A549 (cell line): ENCODE measurements around the gene CNKSR1. TPM values are rescaled to one million over a fixed set of nuclear protein-coding genes. Genes with fewer than 3 reads are reported as not detected.

ENCODE experiments used
- ATAC-seq, 2 experiments: fragments of 200-7000 bp in 1 of 2; fragments of >200 bp in 1 of 2; cut with Nextera tagmentation in 1 of 2; cut with Tn5 transposase in 1 of 2; 3 replicates each; pipeline versions ENCODE4 v1.8.0 to v1.9.1; 2018 to 2020; ENCODE audit warnings: mild to moderate bottlenecking in 1 of 2, moderate library complexity in 1 of 2
- CTCF ChIA-PET: fragments of 300-600 bp; sonication (Branson Sonifier 250); formaldehyde crosslinking; extraction: SDS; loops from one replicate; lab custom pipeline; 2021; ENCODE audit warnings: antibody characterized with exemption, inconsistent platforms; lab: Yijun Ruan, JAX
- POLR2A ChIA-PET: fragments of 350-600 bp; formaldehyde crosslinking; extraction: SDS; loops from one replicate; lab custom pipeline; 2021; ENCODE audit warnings: antibody characterized with exemption, inconsistent platforms; lab: Yijun Ruan, JAX
- DNase-seq, 2 experiments: peaks; one replicate each; pipeline versions ENCODE4 v3.0.0 to v3.0.0-alpha.2; 2011 to 2016; ENCODE audit warnings: low read depth in 1 of 2, low spot score in 1 of 2
- FAIRE-seq: peaks from 2 replicates; lab custom pipeline; 2011; peaks lifted over from hg19 to GRCh38; lab: Jason Lieb, UNC
- H3K27ac ChIP-seq, 2 experiments: fragments of >200 bp; sonication (Bioruptor Twin); formaldehyde crosslinking; 3 replicates each; pipeline ENCODE4 v1.5.1; 2016 to 2017
- H3K4me1 ChIP-seq: fragments of >200 bp; sonication (Bioruptor Twin); formaldehyde crosslinking; 3 replicates; pipeline ENCODE4 v1.6.1; 2016
- H3K4me2 ChIP-seq: fragments of >200 bp; sonication (Bioruptor Twin); formaldehyde crosslinking; 3 replicates; pipeline ENCODE4 v1.6.1; 2016
- H3K4me3 ChIP-seq: fragments of >200 bp; sonication (Bioruptor Twin); formaldehyde crosslinking; 3 replicates; pipeline ENCODE4 v1.5.1; 2016
- H3K9me3 ChIP-seq: fragments of >200 bp; sonication (Bioruptor Twin); formaldehyde crosslinking; 3 replicates; pipeline ENCODE4 v1.6.1; 2016
- BCL3 ChIP-seq: fragments of >200 bp; sonication (Bioruptor Twin); formaldehyde crosslinking; IDR thresholded peaks from 3 replicates; pipeline ENCODE4 v1.6.1; 2016
- BHLHE40 ChIP-seq: IDR thresholded peaks from 2 replicates; pipeline ENCODE4 v1.6.1; 2012; ENCODE audit warnings: low read depth, low read length, inconsistent platforms
- CBX2 ChIP-seq: fragments of 200-600 bp; sonication (generic); IDR thresholded peaks from 2 replicates; pipeline ENCODE4 v1.6.1; 2016; ENCODE audit warnings: low read depth, mild to moderate bottlenecking, borderline replicate concordance
- CHD2 ChIP-seq: fragments of 150-350 bp; IDR thresholded peaks from 2 replicates; pipeline ENCODE4 v1.6.1; 2014; ENCODE audit warnings: low read length; ENCODE audit not compliant: partially characterized antibody
- EHMT2 ChIP-seq: fragments of 200-600 bp; sonication (generic); IDR thresholded peaks from 2 replicates; pipeline ENCODE4 v1.6.1; 2016; ENCODE audit warnings: antibody characterized with exemption, low read depth, mild to moderate bottlenecking, moderate library complexity
- EP300 ChIP-seq, 2 experiments: fragments of >200 bp; sonication (Bioruptor Twin); formaldehyde crosslinking; IDR thresholded peaks; 2 replicates in 1 of 2; 3 replicates in 1 of 2; pipeline ENCODE4 v1.6.1; 2016 to 2017
- ESRRA ChIP-seq: fragments of 150-350 bp; IDR thresholded peaks from 2 replicates; pipeline ENCODE4 v1.6.1; 2014; ENCODE audit warnings: mild to moderate bottlenecking, low read length, borderline replicate concordance
- FOSB ChIP-seq: fragments of 250-450 bp; sonication (Bioruptor Pico); IDR thresholded peaks from 2 replicates; pipeline ENCODE4 v1.5.0; 2020; ENCODE audit warnings: mild to moderate bottlenecking, moderate library complexity
- FOXS1 ChIP-seq: fragments of 250-450 bp; sonication (Bioruptor Pico); IDR thresholded peaks from 2 replicates; pipeline ENCODE4 v1.5.0; 2020; ENCODE audit warnings: mild to moderate bottlenecking, moderate library complexity
- GATA3 ChIP-seq: IDR thresholded peaks from 2 replicates; pipeline ENCODE4 v1.6.1; 2012; ENCODE audit warnings: borderline replicate concordance
- HEYL ChIP-seq: fragments of 250-450 bp; sonication (Bioruptor Pico); IDR thresholded peaks from 2 replicates; pipeline ENCODE4 v1.8.0; 2021; ENCODE audit warnings: mild to moderate bottlenecking, moderate library complexity
- HOXA7 ChIP-seq: fragments of 250-450 bp; sonication (Bioruptor Pico); IDR thresholded peaks from 2 replicates; pipeline ENCODE4 v1.5.0; 2020; ENCODE audit warnings: mild to moderate bottlenecking, moderate library complexity
- HOXB13 ChIP-seq: fragments of 250-450 bp; sonication (Bioruptor Pico); IDR thresholded peaks from 2 replicates; pipeline ENCODE4 v1.5.0; 2020; ENCODE audit warnings: low read depth, mild to moderate bottlenecking, moderate library complexity
- KDM1A ChIP-seq: fragments of 200-600 bp; sonication (generic); IDR thresholded peaks from 2 replicates; pipeline ENCODE4 v1.6.1; 2016; ENCODE audit warnings: low read depth, mild to moderate bottlenecking
- NPAS2 ChIP-seq: fragments of 250-450 bp; sonication (Bioruptor Pico); IDR thresholded peaks from 2 replicates; pipeline ENCODE4 v1.8.0; 2022; ENCODE audit warnings: mild to moderate bottlenecking, moderate library complexity, borderline replicate concordance
- POLR2A ChIP-seq: IDR thresholded peaks from 2 replicates; pipeline ENCODE4 v1.6.1; 2012; ENCODE audit warnings: mild to moderate bottlenecking, low read length
- RARB ChIP-seq: fragments of 250-450 bp; sonication (Bioruptor Pico); IDR thresholded peaks from 2 replicates; pipeline ENCODE4 v1.8.0; 2021; ENCODE audit warnings: mild to moderate bottlenecking, moderate library complexity
- REST ChIP-seq: fragments of 200-600 bp; sonication (generic); IDR thresholded peaks from 2 replicates; pipeline ENCODE4 v1.6.1; 2016; ENCODE audit warnings: antibody characterized with exemption, mild to moderate bottlenecking, moderate library complexity
- SMC3 ChIP-seq: fragments of >200 bp; sonication (Bioruptor Twin); formaldehyde crosslinking; IDR thresholded peaks from 3 replicates; pipeline ENCODE4 v1.6.1; 2018; ENCODE audit warnings: inconsistent platforms
- TP53 ChIP-seq: fragments of 250-450 bp; sonication (Bioruptor Pico); IDR thresholded peaks from 2 replicates; pipeline ENCODE4 v1.5.0; 2021; ENCODE audit warnings: mild to moderate bottlenecking, moderate library complexity
- ZNF302 ChIP-seq: fragments of 250-450 bp; sonication (Bioruptor Pico); IDR thresholded peaks from 2 replicates; pipeline ENCODE4 v1.9.0; 2021; ENCODE audit warnings: inconsistent platforms, mild to moderate bottlenecking, moderate library complexity
- WGBS: methylation state at CpG from one replicate; pipeline ENCODE4 v1.1.6; 2017; ENCODE audit errors: missing lambda C conversion rate; 5-methylcytosine and 5-hydroxymethylcytosine counted together
- polyA minus RNA-seq: library from RNA; depleted of rRNA, polyadenylated mRNA; stranded (reverse); fragments of >200 nt; gene quantifications from 2 replicates; pipeline ENCODE4 v1.2.3, GENCODE V29; 2011; rRNA and poly(A)+ RNA removed
- polyA plus RNA-seq, 4 experiments: library from polyadenylated mRNA; depleted of rRNA in 3 of 4; stranded (reverse); fragments of >200 nt; fragmentation: RNase III in 1 of 4; extraction: RNeasy Plus Mini Kit Qiagen cat#74134 plus additional on column Dnase treatment in 1 of 4; gene quantifications; 2 replicates in 3 of 4; 3 replicates in 1 of 4; pipeline ENCODE4 v1.2.3, GENCODE V29; 2011 to 2017
- TF ChIP-seq, protein P1 (sequence below): IDR thresholded peaks from 2 replicates; pipeline ENCODE4 v1.6.1; 2012; ENCODE audit warnings: low read depth, borderline replicate concordance
- TF ChIP-seq, protein P2 (sequence below): fragments of 450-650 bp; IDR thresholded peaks from 2 replicates; pipeline ENCODE4 v1.6.1; 2014; ENCODE audit warnings: antibody characterized with exemption
- TF ChIP-seq, protein P3 (sequence below): IDR thresholded peaks from 2 replicates; pipeline ENCODE4 v1.6.1; 2012

Gene CNKSR1
- 0.32 and 0.60 TPM in 2 replicates for polyA plus RNA-seq (2011; rRNA removed)
- polyA plus RNA-seq (2012; cell fraction: cytosol; rRNA removed) = 0.57 and 0.69 TPM in 2 replicates
- polyA plus RNA-seq (2012; cell fraction: nucleus; rRNA removed) = 3.3 and 4.7 TPM in 2 replicates
- 0.17 to 0.84 TPM (median 0.34 TPM) in 3 replicates for polyA plus RNA-seq (2017; fragmentation: RNase III; extraction: RNeasy Plus Mini Kit Qiagen cat#74134 plus additional on column Dnase treatment)
- polyA minus RNA-seq = 0.49 and 0.95 TPM in 2 replicates

DNA sequence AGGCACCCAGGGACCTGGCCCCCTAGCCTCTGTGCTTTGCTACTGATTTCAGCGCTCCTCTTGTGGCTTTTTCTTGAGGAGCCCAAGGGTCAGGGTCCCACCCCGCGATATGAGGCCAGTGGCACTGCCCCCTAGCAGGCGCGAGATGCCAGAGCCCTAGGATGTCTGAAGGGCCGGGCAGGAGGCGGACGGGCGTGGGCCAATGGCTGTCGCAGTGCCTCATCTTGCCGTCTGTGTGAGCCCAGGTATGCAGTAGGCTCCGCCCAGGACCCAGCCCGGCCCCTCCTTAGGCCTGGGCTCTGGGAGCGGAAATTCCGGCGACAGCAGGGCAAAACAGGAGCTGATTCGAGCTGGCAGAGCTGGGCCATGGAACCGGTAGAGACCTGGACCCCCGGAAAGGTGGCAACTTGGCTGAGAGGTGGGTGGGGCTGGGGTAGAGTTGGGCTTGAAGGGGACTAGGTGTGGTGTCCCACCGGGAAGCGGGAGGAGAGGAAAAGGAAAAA is at the start of gene CNKSR1:
CNKSR1 (plus strand) TSS at position 310 of the 503 bp plus-strand sequence; CDS start at position 367, 57 bp downstream.
- POLR2A ChIA-PET = no interaction called here
- no peak for TF ChIP-seq NPAS2
- no peak for TF ChIP-seq BHLHE40
- no peak for TF ChIP-seq ZNF302 (CRISPR knock-in tag)
- TF ChIP-seq HOXB13 (CRISPR knock-in tag) = no peak
- no peak for TF ChIP-seq EHMT2
- no peak for TF ChIP-seq FOXS1 (CRISPR knock-in tag)
- TF ChIP-seq SMC3 = no peak
- TF ChIP-seq GATA3 = no peak
- TF ChIP-seq REST = no peak
- TF ChIP-seq KDM1A = no peak
- TF ChIP-seq, protein P1, sequence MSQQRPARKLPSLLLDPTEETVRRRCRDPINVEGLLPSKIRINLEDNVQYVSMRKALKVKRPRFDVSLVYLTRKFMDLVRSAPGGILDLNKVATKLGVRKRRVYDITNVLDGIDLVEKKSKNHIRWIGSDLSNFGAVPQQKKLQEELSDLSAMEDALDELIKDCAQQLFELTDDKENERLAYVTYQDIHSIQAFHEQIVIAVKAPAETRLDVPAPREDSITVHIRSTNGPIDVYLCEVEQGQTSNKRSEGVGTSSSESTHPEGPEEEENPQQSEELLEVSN = no peak
- TF ChIP-seq ESRRA = no peak
- TF ChIP-seq, protein P2, sequence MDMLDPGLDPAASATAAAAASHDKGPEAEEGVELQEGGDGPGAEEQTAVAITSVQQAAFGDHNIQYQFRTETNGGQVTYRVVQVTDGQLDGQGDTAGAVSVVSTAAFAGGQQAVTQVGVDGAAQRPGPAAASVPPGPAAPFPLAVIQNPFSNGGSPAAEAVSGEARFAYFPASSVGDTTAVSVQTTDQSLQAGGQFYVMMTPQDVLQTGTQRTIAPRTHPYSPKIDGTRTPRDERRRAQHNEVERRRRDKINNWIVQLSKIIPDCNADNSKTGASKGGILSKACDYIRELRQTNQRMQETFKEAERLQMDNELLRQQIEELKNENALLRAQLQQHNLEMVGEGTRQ = no peak
- TF ChIP-seq HEYL (CRISPR knock-in tag) = no peak
- TF ChIP-seq TP53 (CRISPR knock-in tag) = no peak
- CTCF ChIA-PET = interaction anchor here (0.7 to 4.7 kb wide), 3 partner anchors 7 to 376 kb away, joined by 3 to 22 read pairs (median 4); partner anchors contain the start of genes CEP85 and ZNF593
- H3K4me3 ChIP-seq = no peak within 1 kb of the TSS
- FAIRE-seq (no peak), DNase-seq (no peak), ATAC-seq (no peak; a peak in 1 of 6 replicates)
- 86% methylated on average over 14 of the region's 21 CpGs for WGBS
- H3K9me3 ChIP-seq = no peaks in the 10 kb centered on the region
- H3K4me2 ChIP-seq = no peak within 1 kb of the TSS
- H3K27ac ChIP-seq = no peak within 1 kb of the TSS
- H3K4me1 ChIP-seq = no peaks in the 10 kb centered on the region

GRCh38 chr1:26129778-26130177 is 47.5 kb upstream of the CNKSR1 start:
- H3K4me1 ChIP-seq = peaks cover 8% of the 10 kb centered on the region; the same call in 2 of the 3 replicates
- no peak for ATAC-seq
- FAIRE-seq = no peak
- 75% methylated on average over 4 of the region's 4 CpGs for WGBS
- no peak overlapping the region for H3K27ac ChIP-seq
- no peak for TF ChIP-seq FOSB (CRISPR knock-in tag)
- no peak for TF ChIP-seq EHMT2
- TF ChIP-seq BCL3 = no peak
- TF ChIP-seq RARB (CRISPR knock-in tag) = no peak
- no peak for TF ChIP-seq POLR2A
- TF ChIP-seq EP300 (IDR thresholded peaks at IDR 0.05) = no peak
- TF ChIP-seq BHLHE40 = no peak
- no peak for TF ChIP-seq CBX2
- TF ChIP-seq, protein P3, sequence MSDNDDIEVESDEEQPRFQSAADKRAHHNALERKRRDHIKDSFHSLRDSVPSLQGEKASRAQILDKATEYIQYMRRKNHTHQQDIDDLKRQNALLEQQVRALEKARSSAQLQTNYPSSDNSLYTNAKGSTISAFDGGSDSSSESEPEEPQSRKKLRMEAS = no peak
- no peak for TF ChIP-seq FOXS1 (CRISPR knock-in tag)
- TF ChIP-seq CHD2 = no peak
- TF ChIP-seq HOXA7 (CRISPR knock-in tag) = no peak
- TF ChIP-seq, all 56 proteins: peak for 0
- ChIA-PET CTCF (interaction anchor here (1.1 to 4.5 kb wide), 3 partner anchors 16 to 25 kb away, joined by 3 to 24 read pairs (median 3); no protein-coding TSS in a partner anchor), POLR2A (no interaction called here)
- DNase-seq = no peak
- Histone ChIP-seq H3K4me3 (no peak overlapping the region), H3K9me3 (no peaks in the 10 kb centered on the region), H3K4me2 (no peak overlapping the region)
